AG09309 (cell line): Measurements from ENCODE around the gene MBD6.

ENCODE experiments used
- DNase-seq: peaks from one replicate; pipeline ENCODE4 v3.0.0-alpha.2; 2010; ENCODE audit warnings: low read depth
- H3K4me3 ChIP-seq: 2 replicates; pipeline ENCODE4 v1.5.1; 2011; ENCODE audit warnings: mild to moderate bottlenecking, low read depth, low read length, moderate library complexity; ENCODE audit not compliant: control insufficient read depth
- CTCF ChIP-seq: IDR thresholded peaks from 2 replicates; pipeline ENCODE4 v1.5.1; 2011; ENCODE audit warnings: mild to moderate bottlenecking, low read depth, low read length, inconsistent platforms; ENCODE audit not compliant: insufficient read depth, control insufficient read depth; ENCODE audit errors: missing control alignments

The MBD6 gene

GRCh38 chr12:57548488-57548887 lies 25.9 kb downstream of the MBD6 start:
- H3K4me3 ChIP-seq = no peak overlapping the region
- no peak for DNase-seq
- no peak for TF ChIP-seq CTCF

- no peak for TF ChIP-seq CTCF
- H3K4me3 ChIP-seq = peak overlapping the region; percentile 59
- DNase-seq = no peak
Observed at GRCh38 chr12:57549203-57549908, 26.7 kb downstream of the MBD6 start.

GRCh38 chr12:57549909-57550640 lies 27.5 kb downstream of the MBD6 start, which contains the start of gene KIF5A:
Gene KIF5A (plus strand): TSS chr12:57550044. CDS start chr12:57550272, 228 bp downstream.
- peak within 1 kb of the TSS; percentile 59 for H3K4me3 ChIP-seq
- TF ChIP-seq CTCF = no peak
- no peak for DNase-seq

GRCh38 chr12:57550641-57551549 lies 28.3 kb downstream of the MBD6 start:
- TF ChIP-seq CTCF = no peak
- DNase-seq = no peak
- peak overlapping the region; percentile 59 for H3K4me3 ChIP-seq

- no peak for DNase-seq
- no peak for TF ChIP-seq CTCF
Observed at GRCh38 chr12:57551637-57552305, 29.1 kb downstream of the MBD6 start.

GRCh38 chr12:57552306-57552651 lies 29.7 kb downstream of the MBD6 start:
- no peak overlapping the region for H3K4me3 ChIP-seq
- no peak for TF ChIP-seq CTCF

More at GRCh38 chr12:57551637-57552305, 29.1 kb downstream of the MBD6 start:
- no peak overlapping the region for H3K4me3 ChIP-seq

More at GRCh38 chr12:57552306-57552651, 29.7 kb downstream of the MBD6 start:
- DNase-seq = no peak
